B cell (primary cell): ENCODE results near the gene CXXC5.

Experiments used
- CTCF ChIP-seq: fragments of 200-600 bp; IDR thresholded peaks from one replicate; pipeline ENCODE4 v1.8.0; 2022; ENCODE audit warnings: antibody characterized with exemption, mild to moderate bottlenecking
- EZH2 ChIP-seq: IDR thresholded peaks from 2 replicates; pipeline ENCODE4 v1.6.1; 2012; ENCODE audit warnings: borderline replicate concordance, low read depth, mild to moderate bottlenecking, moderate library complexity, low read length; ENCODE audit not compliant: insufficient read depth, poor library complexity, severe bottlenecking

DNA sequence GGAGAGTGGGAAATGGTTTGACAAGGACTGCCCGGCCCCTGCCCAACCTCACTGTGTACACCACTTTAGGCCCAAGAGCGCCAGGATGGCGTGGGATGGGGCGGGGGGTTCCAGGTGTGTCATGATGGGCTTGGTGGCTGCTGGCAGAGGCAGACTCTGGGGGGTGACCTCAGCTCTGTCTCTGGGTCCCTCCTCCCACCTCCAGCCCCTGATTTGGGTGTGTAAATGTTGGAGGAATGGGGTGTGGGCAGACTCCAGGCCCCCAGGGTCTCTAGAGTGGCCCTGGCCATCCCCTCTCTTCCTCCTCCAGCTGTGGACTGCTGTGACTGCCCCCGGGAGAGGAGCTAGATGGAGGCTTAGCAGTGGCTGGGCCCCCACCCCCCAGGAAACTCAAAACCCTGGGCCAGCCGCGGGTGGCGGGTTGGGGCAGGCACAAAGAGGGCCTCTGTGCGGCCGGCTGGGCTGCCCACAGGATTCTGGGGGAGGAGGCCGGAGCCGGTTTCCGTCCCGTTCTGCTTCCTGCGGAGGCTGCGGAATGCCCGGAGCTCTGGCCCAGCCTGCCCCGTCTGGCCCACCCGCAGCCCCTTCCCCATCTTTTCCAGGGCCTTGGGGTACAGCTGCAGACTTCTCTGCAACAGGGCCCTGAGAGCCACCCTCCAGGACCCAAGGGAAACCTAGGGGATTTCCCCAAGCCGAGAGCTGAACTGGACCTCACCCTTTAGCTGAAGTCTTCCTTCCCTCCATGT is 23.1 kb downstream of the CXXC5 start:
- TF ChIP-seq CTCF, result no peak
- no peak for TF ChIP-seq EZH2
